PC-9 (cell line): Measurements from ENCODE around the gene CCDC86. TPM values are rescaled to one million over a fixed set of nuclear protein-coding genes. Genes with fewer than 3 reads are reported as not detected.

Source experiments
- BruUV-seq: library from RNA; stranded (reverse); fragments of 400-500 nt; replicated peaks from 2 replicates; lab custom pipeline; 2021; lab: Mats Ljungman, UMichigan
- CTCF ChIA-PET: fragments of 300-600 bp; sonication (Branson Sonifier 250); formaldehyde crosslinking; loops from one replicate; lab custom pipeline; 2022; ENCODE audit warnings: antibody characterized with exemption; lab: Charles Lee
- POLR2A ChIA-PET: fragments of 300-600 bp; sonication (Branson Sonifier 250); formaldehyde crosslinking; loops from one replicate; lab custom pipeline; 2022; ENCODE audit warnings: antibody characterized with exemption; ENCODE audit not compliant: unreplicated experiment; lab: Charles Lee
- DNase-seq, 2 experiments: peaks; one replicate each; pipeline versions ENCODE4 v3.0.0 to v3.0.0-alpha.2; 2015 to 2022; ENCODE audit warnings: mixed read lengths in 1 of 2
- H2AFZ ChIP-seq: fragments of 200-600 bp; sonication (generic); 2 replicates; pipeline ENCODE4 v1.8.1; 2017; ENCODE audit warnings: antibody characterized with exemption
- H3F3A ChIP-seq: fragments of 200-600 bp; sonication (generic); 2 replicates; pipeline ENCODE4 v1.8.1; 2017; ENCODE audit warnings: antibody characterized with exemption, mild to moderate bottlenecking, low read depth; ENCODE audit not compliant: insufficient read depth
- H3K27ac ChIP-seq: fragments of 200-600 bp; sonication (generic); 2 replicates; pipeline ENCODE4 v1.6.1; 2016; ENCODE audit warnings: mixed run types
- H3K27me3 ChIP-seq: fragments of 200-600 bp; sonication (generic); 2 replicates; pipeline ENCODE4 v1.6.1; 2016; ENCODE audit warnings: low read depth, mixed run types; ENCODE audit not compliant: insufficient read depth
- H3K36me3 ChIP-seq: fragments of 200-600 bp; sonication (generic); 2 replicates; pipeline ENCODE4 v1.6.1; 2016; ENCODE audit warnings: low read depth, mixed run types
- H3K4me1 ChIP-seq: fragments of 200-600 bp; sonication (generic); replicated peaks from 2 replicates; pipeline ENCODE4 v1.6.1; 2016; ENCODE audit warnings: mixed run types; ENCODE audit not compliant: insufficient read depth
- H3K4me2 ChIP-seq: fragments of 200-600 bp; sonication (generic); 2 replicates; pipeline ENCODE4 v1.6.1; 2017; ENCODE audit warnings: mixed run types
- H3K4me3 ChIP-seq: fragments of 200-600 bp; sonication (generic); 2 replicates; pipeline ENCODE4 v1.6.1; 2016; ENCODE audit warnings: mixed run types
- H3K79me2 ChIP-seq: fragments of 200-600 bp; sonication (generic); 2 replicates; pipeline ENCODE4 v1.6.1; 2017; ENCODE audit warnings: low read depth, mixed run types
- H3K9me2 ChIP-seq: fragments of 200-600 bp; sonication (generic); 2 replicates; pipeline ENCODE4 v1.8.1; 2017; ENCODE audit warnings: mild to moderate bottlenecking; ENCODE audit not compliant: insufficient read depth
- H3K9me3 ChIP-seq: fragments of 200-600 bp; sonication (generic); 2 replicates; pipeline ENCODE4 v1.8.1; 2016; ENCODE audit warnings: low read depth; ENCODE audit not compliant: insufficient read depth
- H4K20me1 ChIP-seq: fragments of 200-600 bp; sonication (generic); 2 replicates; pipeline ENCODE4 v1.8.1; 2017; ENCODE audit not compliant: insufficient read depth
- EZH2 ChIP-seq: fragments of 200-600 bp; sonication (generic); IDR thresholded peaks from 2 replicates; pipeline ENCODE4 v1.8.0; 2017; ENCODE audit warnings: antibody characterized with exemption, low read depth
- intact Hi-C: fragments of 100-400 bp; cut with micrococcal nuclease; formaldehyde crosslinking; loops from one replicate; pipeline ENCODE4 v1.10.0; 2022; ENCODE audit not compliant: unreplicated experiment
- total RNA-seq: library from RNA; stranded (reverse); gene quantifications from 2 replicates; pipeline ENCODE4 v1.2.3, GENCODE V29; 2021
- TF ChIP-seq, protein P1 (sequence below): fragments of 200-600 bp; sonication (generic); conservative IDR thresholded peaks from 2 replicates; pipeline ENCODE4 v1.6.1; 2017; ENCODE audit warnings: mixed run types, antibody characterized with exemption, mild to moderate bottlenecking, moderate library complexity

Gene CCDC86
- total RNA-seq, 1 experiment from 2014 or later, result 35.6 TPM

GRCh38 chr11:60854847-60855725 lies 13.2 kb downstream of the CCDC86 start:
- CTCF ChIA-PET, result no interaction called here
- Histone ChIP-seq H4K20me1 (no peaks in the 10 kb centered on the region), H3K4me3 (no peak overlapping the region), H3K79me2 (no peaks in the 10 kb centered on the region), H3F3A (no peaks in the 10 kb centered on the region), H3K27me3 (no peaks in the 10 kb centered on the region), H3K9me2 (no peaks in the 10 kb centered on the region), H2AFZ (no peak overlapping the region), H3K9me3 (no peaks in the 10 kb centered on the region), H3K4me2 (no peak overlapping the region), H3K4me1 (no peaks in the 10 kb centered on the region), H3K27ac (no peak overlapping the region), H3K36me3 (0 out of 2 replicates have a peak, but pooled peaks cover 9% of the 10 kb centered on the region)
- intact Hi-C loops, result no loop called here
- no peak for TF ChIP-seq EZH2
- TF ChIP-seq, protein P1, sequence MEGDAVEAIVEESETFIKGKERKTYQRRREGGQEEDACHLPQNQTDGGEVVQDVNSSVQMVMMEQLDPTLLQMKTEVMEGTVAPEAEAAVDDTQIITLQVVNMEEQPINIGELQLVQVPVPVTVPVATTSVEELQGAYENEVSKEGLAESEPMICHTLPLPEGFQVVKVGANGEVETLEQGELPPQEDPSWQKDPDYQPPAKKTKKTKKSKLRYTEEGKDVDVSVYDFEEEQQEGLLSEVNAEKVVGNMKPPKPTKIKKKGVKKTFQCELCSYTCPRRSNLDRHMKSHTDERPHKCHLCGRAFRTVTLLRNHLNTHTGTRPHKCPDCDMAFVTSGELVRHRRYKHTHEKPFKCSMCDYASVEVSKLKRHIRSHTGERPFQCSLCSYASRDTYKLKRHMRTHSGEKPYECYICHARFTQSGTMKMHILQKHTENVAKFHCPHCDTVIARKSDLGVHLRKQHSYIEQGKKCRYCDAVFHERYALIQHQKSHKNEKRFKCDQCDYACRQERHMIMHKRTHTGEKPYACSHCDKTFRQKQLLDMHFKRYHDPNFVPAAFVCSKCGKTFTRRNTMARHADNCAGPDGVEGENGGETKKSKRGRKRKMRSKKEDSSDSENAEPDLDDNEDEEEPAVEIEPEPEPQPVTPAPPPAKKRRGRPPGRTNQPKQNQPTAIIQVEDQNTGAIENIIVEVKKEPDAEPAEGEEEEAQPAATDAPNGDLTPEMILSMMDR, result no peak
- POLR2A ChIA-PET, result no interaction called here
- BruUV-seq, result no TSS peak
- no peak for DNase-seq

- no peaks in the 10 kb centered on the region for H3K79me2 ChIP-seq
- no peak within 1 kb of the TSS for H3K4me2 ChIP-seq
- no TSS peak for BruUV-seq
- no peak within 1 kb of the TSS for H3K27ac ChIP-seq
- POLR2A ChIA-PET, result no interaction called here
- no peaks in the 10 kb centered on the region for H3K27me3 ChIP-seq
- TF ChIP-seq, protein P1, result no peak
- no peak for TF ChIP-seq EZH2
- CTCF ChIA-PET, result no interaction called here
- no peak within 1 kb of the TSS for H3K4me3 ChIP-seq
- H3K4me1 ChIP-seq, result no peaks in the 10 kb centered on the region
- no peaks in the 10 kb centered on the region for H4K20me1 ChIP-seq
- H2AFZ ChIP-seq, result no peak within 1 kb of the TSS
- DNase-seq, result no peak
- intact Hi-C loops, result no loop called here
- no peaks in the 10 kb centered on the region for H3K9me3 ChIP-seq
- H3K9me2 ChIP-seq, result no peaks in the 10 kb centered on the region
- no peaks in the 10 kb centered on the region for H3F3A ChIP-seq
- 0 out of 2 replicates have a peak, but pooled peaks cover 9% of the 10 kb centered on the region for H3K36me3 ChIP-seq
Observed at GRCh38 chr11:60855726-60856633, 14.1 kb downstream of the CCDC86 start, which contains the start of gene PTGDR2. TSS of gene PTGDR2 (minus strand) at chr11:60855950. CDS start at chr11:60853722, 2,228 bp downstream.
